Glutamatergic neuron (in vitro differentiated cells): Measurements from ENCODE around the gene SLN. TPM values are rescaled to one million over a fixed set of nuclear protein-coding genes. Genes with fewer than 3 reads are reported as not detected.

Experiments used
- DNase-seq: peaks from one replicate; pipeline ENCODE4 v3.0.0; 2022
- H3K27ac Mint-ChIP-seq: one replicate; pipeline ENCODE4 v1.8.0; 2020; ENCODE audit warnings: mild to moderate bottlenecking, mixed read lengths, inconsistent platforms; ENCODE audit not compliant: unreplicated experiment
- H3K27me3 Mint-ChIP-seq: one replicate; pipeline ENCODE4 v1.8.0; 2020; ENCODE audit warnings: mild to moderate bottlenecking, moderate library complexity, mixed read lengths, inconsistent platforms; ENCODE audit not compliant: unreplicated experiment
- H3K36me3 Mint-ChIP-seq: one replicate; pipeline ENCODE4 v1.8.0; 2020; ENCODE audit warnings: mild to moderate bottlenecking, mixed read lengths, inconsistent platforms; ENCODE audit not compliant: unreplicated experiment
- H3K4me1 Mint-ChIP-seq: one replicate; pipeline ENCODE4 v1.8.0; 2020; ENCODE audit warnings: mild to moderate bottlenecking, low read depth, mixed read lengths, inconsistent platforms; ENCODE audit not compliant: unreplicated experiment
- H3K4me3 Mint-ChIP-seq: one replicate; pipeline ENCODE4 v1.8.0; 2020; ENCODE audit warnings: mild to moderate bottlenecking, mixed read lengths, inconsistent platforms; ENCODE audit not compliant: unreplicated experiment
- H3K9me3 Mint-ChIP-seq: one replicate; pipeline ENCODE4 v1.8.0; 2020; ENCODE audit warnings: mild to moderate bottlenecking, moderate library complexity, mixed read lengths, inconsistent platforms; ENCODE audit not compliant: unreplicated experiment
- CTCF ChIP-seq: fragments of 200-600 bp; sonication (generic); IDR thresholded peaks from one replicate; pipeline ENCODE4 v1.5.0; 2021; ENCODE audit not compliant: partially characterized antibody, unreplicated experiment
- total RNA-seq: library from RNA; stranded (reverse); fragmentation: NEBNext Ultra II Directional; extraction: Animal tissue kit (Norgen Biotek cat#: 25700); gene quantifications from one replicate; pipeline ENCODE4 v1.2.1, GENCODE V29; 2021; ENCODE audit not compliant: unreplicated experiment

The SLN gene
- total RNA-seq, 1 donor from 2014 or later = not detected

GRCh38 chr11:107669893-107670601, 41.8 kb downstream of the SLN start:
- no peak for TF ChIP-seq CTCF
- H3K4me3 Mint-ChIP-seq = no peak overlapping the region
- no peak for DNase-seq
- H3K36me3 Mint-ChIP-seq = no peaks in the 10 kb centered on the region
- no peaks in the 10 kb centered on the region for H3K4me1 Mint-ChIP-seq
- H3K27me3 Mint-ChIP-seq = peaks cover 2% of the 10 kb centered on the region
- H3K9me3 Mint-ChIP-seq = peaks cover 3% of the 10 kb centered on the region
- no peak overlapping the region for H3K27ac Mint-ChIP-seq

GRCh38 chr11:107669191-107669740, 42.6 kb downstream of the SLN start:
- Mint-ChIP-seq H3K9me3 (peaks cover 3% of the 10 kb centered on the region), H3K27ac (no peak overlapping the region), H3K27me3 (peaks cover 2% of the 10 kb centered on the region), H3K36me3 (no peaks in the 10 kb centered on the region), H3K4me3 (no peak overlapping the region), H3K4me1 (no peaks in the 10 kb centered on the region)
- TF ChIP-seq CTCF = no peak
- DNase-seq = no peak

GRCh38 chr11:107666911-107667613, 44.8 kb downstream of the SLN start:
- Mint-ChIP-seq H3K36me3 (no peaks in the 10 kb centered on the region), H3K27me3 (peaks cover 2% of the 10 kb centered on the region), H3K4me1 (no peaks in the 10 kb centered on the region), H3K4me3 (no peak overlapping the region), H3K27ac (no peak overlapping the region), H3K9me3 (peaks cover 3% of the 10 kb centered on the region)
- DNase-seq = no peak
- TF ChIP-seq CTCF = no peak

GRCh38 chr11:107665018-107665417, 46.8 kb downstream of the SLN start:
- no peak for TF ChIP-seq CTCF
- no peak overlapping the region for H3K27ac Mint-ChIP-seq
- no peak overlapping the region for H3K4me3 Mint-ChIP-seq
- no peaks in the 10 kb centered on the region for H3K9me3 Mint-ChIP-seq
- no peaks in the 10 kb centered on the region for H3K36me3 Mint-ChIP-seq
- no peak for DNase-seq
- H3K4me1 Mint-ChIP-seq = no peaks in the 10 kb centered on the region
- H3K27me3 Mint-ChIP-seq = no peaks in the 10 kb centered on the region

GRCh38 chr11:107661656-107662055, 50.2 kb downstream of the SLN start:
- H3K4me1 Mint-ChIP-seq = no peaks in the 10 kb centered on the region
- H3K9me3 Mint-ChIP-seq = no peaks in the 10 kb centered on the region
- no peak overlapping the region for H3K27ac Mint-ChIP-seq
- TF ChIP-seq CTCF = no peak
- DNase-seq = no peak
- no peak overlapping the region for H3K4me3 Mint-ChIP-seq
- no peaks in the 10 kb centered on the region for H3K36me3 Mint-ChIP-seq
- no peaks in the 10 kb centered on the region for H3K27me3 Mint-ChIP-seq
